Smooth muscle cell (in vitro differentiated cells): Measurements from ENCODE around the gene ZNF587. TPM values are rescaled to one million over a fixed set of nuclear protein-coding genes. Genes with fewer than 3 reads are reported as not detected.
A peak's percentile ranks its signal among the peaks of the same experiment; 100 is the strongest.

ENCODE experiments used
- DNase-seq: peaks from one replicate; lab custom pipeline; 2025; ENCODE audit not compliant: unreplicated experiment; lab: John Stamatoyannopoulos, UW
- H2AFZ ChIP-seq: fragments of 200-600 bp; sonication (generic); 2 replicates; pipeline ENCODE4 v1.6.0; 2016; ENCODE audit warnings: antibody characterized with exemption, low read depth, mild to moderate bottlenecking
- H3F3A ChIP-seq: fragments of 200-600 bp; sonication (generic); 2 replicates; pipeline ENCODE4 v1.6.0; 2017; ENCODE audit warnings: antibody characterized with exemption, low read depth
- H3K27ac ChIP-seq: fragments of 200-600 bp; sonication (generic); 2 replicates; pipeline ENCODE4 v1.5.1; 2016; ENCODE audit warnings: low read depth, mild to moderate bottlenecking
- H3K27me3 ChIP-seq: fragments of 200-600 bp; sonication (generic); 2 replicates; pipeline ENCODE4 v1.6.1; 2016; ENCODE audit warnings: low read depth, mild to moderate bottlenecking
- H3K36me3 ChIP-seq: fragments of 200-600 bp; sonication (generic); 2 replicates; pipeline ENCODE4 v1.5.1; 2016; ENCODE audit warnings: low read depth
- H3K4me1 ChIP-seq: fragments of 200-600 bp; sonication (generic); 2 replicates; pipeline ENCODE4 v1.5.1; 2016; ENCODE audit warnings: low read depth
- H3K4me2 ChIP-seq: fragments of 200-600 bp; sonication (generic); 2 replicates; pipeline ENCODE4 v1.6.0; 2016; ENCODE audit warnings: mild to moderate bottlenecking
- H3K4me3 ChIP-seq: fragments of 200-600 bp; sonication (generic); 2 replicates; pipeline ENCODE4 v1.5.1; 2016; ENCODE audit warnings: mild to moderate bottlenecking
- H3K79me2 ChIP-seq: fragments of 200-600 bp; sonication (generic); 2 replicates; pipeline ENCODE4 v1.6.0; 2016; ENCODE audit warnings: low read depth, mild to moderate bottlenecking
- H3K9ac ChIP-seq: fragments of 200-600 bp; sonication (generic); 2 replicates; pipeline ENCODE4 v1.6.0; 2016; ENCODE audit warnings: low read depth
- H3K9me3 ChIP-seq: fragments of 200-600 bp; sonication (generic); replicated peaks from 2 replicates; pipeline ENCODE4 v1.5.1; 2016; ENCODE audit warnings: low read depth
- H4K20me1 ChIP-seq: fragments of 200-600 bp; sonication (generic); 2 replicates; pipeline ENCODE4 v1.6.0; 2016; ENCODE audit warnings: low read depth
- WGBS: methylation state at CpG from one replicate; pipeline ENCODE4 v1.1.7; 2016; ENCODE audit warnings: low lambda C conversion rate; 5-methylcytosine and 5-hydroxymethylcytosine counted together
- polyA plus RNA-seq: library from polyadenylated mRNA; unstranded; fragments of >200 nt; fragmentation: Nextera tagmentation; extraction: Ambion mirVana; gene quantifications from 2 replicates; pipeline ENCODE4 v1.2.1, GENCODE V29; 2016
- total RNA-seq: library from RNA; depleted of rRNA; stranded (reverse); fragments of >200 nt; gene quantifications from 2 replicates; pipeline ENCODE4 v1.2.3, GENCODE V29; 2014
- TF ChIP-seq, protein P1 (sequence below): fragments of 200-600 bp; sonication (generic); IDR thresholded peaks from 2 replicates; pipeline ENCODE4 v1.5.1; 2017; ENCODE audit warnings: borderline replicate concordance, mild to moderate bottlenecking, antibody characterized with exemption; ENCODE audit not compliant: insufficient read depth, poor library complexity, severe bottlenecking

The ZNF587 gene
- total and polyA plus RNA-seq, 2 experiments from 2014 or later, result 3.9 to 13.9 TPM

DNA sequence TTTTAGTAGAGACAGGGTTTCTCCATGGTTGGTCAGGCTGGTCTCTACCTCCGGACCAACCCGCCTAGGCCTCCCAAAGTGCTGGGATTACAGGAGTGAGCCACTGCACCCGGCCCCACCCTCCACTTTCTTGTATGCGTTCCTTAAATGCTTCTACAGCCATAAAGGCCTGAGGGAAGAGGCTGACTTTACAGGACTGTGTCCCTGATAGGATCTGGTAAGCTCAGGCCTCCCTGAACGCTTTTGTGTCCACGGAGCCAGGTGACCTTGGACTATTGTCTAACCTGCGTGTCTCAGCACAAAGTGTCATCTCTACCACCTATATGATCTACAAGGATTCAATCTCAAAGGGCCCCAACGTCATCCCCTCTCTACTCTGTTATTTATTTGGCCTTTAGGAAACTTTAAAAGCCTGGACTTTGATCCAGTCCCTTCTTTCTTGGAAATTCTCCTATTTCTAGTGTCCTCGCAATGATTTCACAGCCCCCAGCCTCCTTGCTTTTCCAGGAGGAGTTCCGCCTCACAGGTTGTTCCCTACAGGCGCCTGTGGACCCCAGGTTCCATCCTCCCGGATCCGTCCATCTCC, 35.6 kb upstream of the ZNF587 start:
- Histone ChIP-seq H3K4me1 (peaks cover 4% of the 10 kb centered on the region), H3F3A (no peaks in the 10 kb centered on the region), H3K79me2 (peaks cover 36% of the 10 kb centered on the region), H2AFZ (peak overlapping the region; percentile 52), H3K4me2 (peak overlapping the region; percentile 96), H3K9ac (peak overlapping the region; percentile 64), H4K20me1 (peaks cover 25% of the 10 kb centered on the region), H3K36me3 (no peaks in the 10 kb centered on the region), H3K27ac (peak overlapping the region; percentile 75), H3K9me3 (no peaks in the 10 kb centered on the region), H3K4me3 (peak overlapping the region; percentile 88), H3K27me3 (no peaks in the 10 kb centered on the region)
- TF ChIP-seq, protein P1, sequence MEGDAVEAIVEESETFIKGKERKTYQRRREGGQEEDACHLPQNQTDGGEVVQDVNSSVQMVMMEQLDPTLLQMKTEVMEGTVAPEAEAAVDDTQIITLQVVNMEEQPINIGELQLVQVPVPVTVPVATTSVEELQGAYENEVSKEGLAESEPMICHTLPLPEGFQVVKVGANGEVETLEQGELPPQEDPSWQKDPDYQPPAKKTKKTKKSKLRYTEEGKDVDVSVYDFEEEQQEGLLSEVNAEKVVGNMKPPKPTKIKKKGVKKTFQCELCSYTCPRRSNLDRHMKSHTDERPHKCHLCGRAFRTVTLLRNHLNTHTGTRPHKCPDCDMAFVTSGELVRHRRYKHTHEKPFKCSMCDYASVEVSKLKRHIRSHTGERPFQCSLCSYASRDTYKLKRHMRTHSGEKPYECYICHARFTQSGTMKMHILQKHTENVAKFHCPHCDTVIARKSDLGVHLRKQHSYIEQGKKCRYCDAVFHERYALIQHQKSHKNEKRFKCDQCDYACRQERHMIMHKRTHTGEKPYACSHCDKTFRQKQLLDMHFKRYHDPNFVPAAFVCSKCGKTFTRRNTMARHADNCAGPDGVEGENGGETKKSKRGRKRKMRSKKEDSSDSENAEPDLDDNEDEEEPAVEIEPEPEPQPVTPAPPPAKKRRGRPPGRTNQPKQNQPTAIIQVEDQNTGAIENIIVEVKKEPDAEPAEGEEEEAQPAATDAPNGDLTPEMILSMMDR, result no peak
- 10% methylated on average over 13 of the region's 13 CpGs for WGBS
- DNase-seq, result no peak

DNA sequence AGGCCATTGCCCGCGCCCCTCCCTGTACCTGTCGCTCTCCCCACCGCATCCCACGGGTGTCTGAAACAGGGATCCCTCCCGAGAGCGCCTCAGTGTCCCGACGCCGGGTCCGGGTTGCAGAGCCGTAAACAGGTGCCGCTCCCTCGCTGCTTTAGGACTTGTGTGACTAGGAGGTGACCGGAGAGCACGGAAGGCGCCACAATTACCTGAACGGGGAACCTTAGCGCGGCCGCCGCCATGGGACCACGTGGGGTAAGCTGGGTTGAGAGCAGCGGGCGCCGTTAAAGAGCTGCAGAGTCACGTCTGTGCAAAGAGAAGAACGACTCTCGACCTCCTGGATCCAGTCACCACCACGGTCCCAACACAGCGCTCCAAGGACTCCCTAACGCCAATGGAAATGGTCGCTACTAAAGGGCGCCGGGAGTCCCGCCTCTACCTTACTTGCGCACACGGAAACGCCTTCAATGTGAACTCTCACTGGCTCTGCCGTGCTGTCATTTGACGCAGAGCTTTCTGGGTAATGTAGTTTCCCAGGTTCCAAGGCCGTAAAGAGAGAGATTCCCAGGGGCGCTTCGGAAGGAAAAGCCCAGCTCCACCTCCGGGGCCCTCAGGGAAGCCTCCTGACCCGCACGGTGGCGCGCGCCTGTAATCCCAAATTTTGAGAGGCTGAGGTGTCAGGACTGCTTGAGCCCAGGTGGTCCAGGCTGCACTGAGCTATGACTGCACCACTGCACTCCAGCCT, 35.0 kb upstream of the ZNF587 start, which contains the start of gene ZNF552:
Gene ZNF552 (minus strand): TSS at position 409 of the 742 bp plus-strand sequence. CDS start 170 bp downstream, at position 239.
- no peaks in the 10 kb centered on the region for H3K27me3 ChIP-seq
- H3K4me2 ChIP-seq, result peak within 1 kb of the TSS; percentile 96
- peak within 1 kb of the TSS; percentile 52 for H2AFZ ChIP-seq
- no peaks in the 10 kb centered on the region for H3K36me3 ChIP-seq
- peak within 1 kb of the TSS; percentile 75 for H3K27ac ChIP-seq
- H3K9me3 ChIP-seq, result no peaks in the 10 kb centered on the region
- H3K79me2 ChIP-seq, result peaks cover 33% of the 10 kb centered on the region
- peaks cover 4% of the 10 kb centered on the region for H3K4me1 ChIP-seq
- peak; percentile 24 for DNase-seq
- H3K9ac ChIP-seq, result peak within 1 kb of the TSS; percentile 64
- peak within 1 kb of the TSS; percentile 88 for H3K4me3 ChIP-seq
- TF ChIP-seq, protein P1, result no peak
- H4K20me1 ChIP-seq, result peaks cover 23% of the 10 kb centered on the region
- no peaks in the 10 kb centered on the region for H3F3A ChIP-seq
- WGBS, result 1% methylated on average over 50 of the region's 50 CpGs

DNA sequence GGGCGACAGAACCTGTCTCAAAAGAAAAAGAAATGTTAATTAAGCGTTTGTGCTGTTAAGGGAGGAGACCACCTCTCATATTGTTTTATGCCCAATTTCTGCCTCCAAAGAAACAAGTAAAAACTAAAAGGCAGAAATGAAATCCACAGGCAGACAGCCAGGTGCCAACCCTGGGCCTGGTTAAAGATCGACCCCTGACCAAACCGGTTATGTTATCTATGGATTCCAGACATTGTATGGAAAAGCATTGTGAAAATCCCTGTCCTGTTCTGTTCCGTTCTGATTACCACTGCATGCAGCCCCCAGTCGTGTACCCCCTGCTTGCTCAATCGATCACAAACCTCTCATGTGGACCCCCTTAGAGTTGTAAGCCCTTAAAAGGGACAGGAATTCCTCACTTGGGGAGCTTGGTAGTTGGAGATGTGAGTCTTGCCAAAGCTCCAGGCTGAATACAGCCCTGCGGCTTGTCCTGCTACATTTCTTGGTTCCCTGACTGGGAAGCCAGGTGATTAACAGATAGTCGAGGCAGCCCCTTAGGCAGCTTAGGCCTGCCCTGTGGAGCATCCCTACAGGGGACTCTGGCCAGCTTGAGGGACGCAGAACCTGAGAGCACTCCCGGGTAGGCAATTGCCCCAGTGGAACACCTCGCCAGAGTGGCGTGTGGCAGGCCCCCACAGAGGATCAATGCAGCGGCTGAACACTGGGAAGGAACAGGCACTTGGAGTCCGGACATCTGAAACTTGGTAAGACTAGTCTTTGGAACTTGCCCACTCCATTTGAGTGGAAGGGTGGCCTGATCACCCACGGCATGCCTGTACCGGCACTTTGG, 34.2 kb upstream of the ZNF587 start:
- Histone ChIP-seq H3K4me2 (peak overlapping the region; percentile 96), H3K27ac (peak overlapping the region; percentile 75), H3F3A (no peaks in the 10 kb centered on the region), H3K9me3 (no peaks in the 10 kb centered on the region), H4K20me1 (peaks cover 20% of the 10 kb centered on the region), H2AFZ (no peak overlapping the region), H3K36me3 (no peaks in the 10 kb centered on the region), H3K4me3 (peak overlapping the region; percentile 88), H3K9ac (no peak overlapping the region), H3K79me2 (peaks cover 37% of the 10 kb centered on the region), H3K4me1 (peaks cover 7% of the 10 kb centered on the region), H3K27me3 (no peaks in the 10 kb centered on the region)
- no peak for DNase-seq
- TF ChIP-seq, protein P1, result no peak
- WGBS, result 79% methylated on average over 17 of the region's 17 CpGs
